ENCODE data around the gene GNA15.
"Not testable (repeated sequence)": the region's sequence is repeated elsewhere in the genome, so short reads cannot be mapped to it uniquely, and the experiment has no call there.

The GNA15 gene, protein sequence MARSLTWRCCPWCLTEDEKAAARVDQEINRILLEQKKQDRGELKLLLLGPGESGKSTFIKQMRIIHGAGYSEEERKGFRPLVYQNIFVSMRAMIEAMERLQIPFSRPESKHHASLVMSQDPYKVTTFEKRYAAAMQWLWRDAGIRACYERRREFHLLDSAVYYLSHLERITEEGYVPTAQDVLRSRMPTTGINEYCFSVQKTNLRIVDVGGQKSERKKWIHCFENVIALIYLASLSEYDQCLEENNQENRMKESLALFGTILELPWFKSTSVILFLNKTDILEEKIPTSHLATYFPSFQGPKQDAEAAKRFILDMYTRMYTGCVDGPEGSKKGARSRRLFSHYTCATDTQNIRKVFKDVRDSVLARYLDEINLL

DNA sequence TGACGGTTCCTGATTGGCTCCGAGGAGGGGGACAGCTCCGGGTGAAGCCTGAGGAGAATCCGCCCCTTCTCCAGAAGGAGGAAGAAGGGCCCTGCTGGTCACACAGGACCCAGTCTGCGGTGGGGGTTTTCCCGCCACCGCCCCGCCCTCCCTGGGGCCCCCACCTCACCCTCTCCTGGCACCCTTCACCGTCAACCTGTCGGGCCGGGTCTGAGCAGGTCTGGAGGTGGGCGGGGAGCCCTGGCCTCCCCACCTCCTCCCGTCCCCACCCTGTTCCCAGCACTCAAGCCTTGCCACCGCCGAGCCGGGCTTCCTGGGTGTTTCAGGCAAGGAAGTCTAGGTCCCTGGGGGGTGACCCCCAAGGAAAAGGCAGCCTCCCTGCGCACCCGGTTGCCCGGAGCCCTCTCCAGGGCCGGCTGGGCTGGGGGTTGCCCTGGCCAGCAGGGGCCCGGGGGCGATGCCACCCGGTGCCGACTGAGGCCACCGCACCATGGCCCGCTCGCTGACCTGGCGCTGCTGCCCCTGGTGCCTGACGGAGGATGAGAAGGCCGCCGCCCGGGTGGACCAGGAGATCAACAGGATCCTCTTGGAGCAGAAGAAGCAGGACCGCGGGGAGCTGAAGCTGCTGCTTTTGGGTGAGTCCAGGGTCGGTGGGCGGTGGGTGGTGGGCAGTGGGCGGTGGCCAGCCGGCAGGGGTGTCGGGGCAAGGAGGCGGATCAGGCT is at the start of gene GNA15:
TSS of gene GNA15 (plus strand) at position 73 of the 723 bp plus-strand sequence. CDS start at position 491, 418 bp downstream.
- DNase-seq = no peak

DNA sequence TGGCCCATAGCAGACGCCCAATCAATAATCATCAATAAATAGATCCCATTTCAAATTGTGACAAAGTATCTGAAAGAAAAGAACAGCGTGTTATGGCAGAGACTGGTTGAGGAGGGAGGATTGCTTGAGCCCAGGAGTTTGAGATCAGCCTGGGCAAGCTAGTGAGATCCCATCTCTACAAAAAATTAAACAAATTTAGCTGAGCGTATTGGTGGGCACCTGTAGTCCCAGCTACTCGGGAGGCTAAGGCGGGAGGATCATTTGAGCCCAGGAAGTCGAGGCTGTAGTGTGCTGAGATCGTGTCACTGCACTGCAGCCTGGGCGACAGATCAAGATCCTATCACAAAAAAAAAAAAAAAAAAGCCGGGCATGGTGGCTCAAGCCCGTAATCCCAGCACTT is 48.1 kb upstream of the GNA15 start:
- DNase-seq = no peak

DNA sequence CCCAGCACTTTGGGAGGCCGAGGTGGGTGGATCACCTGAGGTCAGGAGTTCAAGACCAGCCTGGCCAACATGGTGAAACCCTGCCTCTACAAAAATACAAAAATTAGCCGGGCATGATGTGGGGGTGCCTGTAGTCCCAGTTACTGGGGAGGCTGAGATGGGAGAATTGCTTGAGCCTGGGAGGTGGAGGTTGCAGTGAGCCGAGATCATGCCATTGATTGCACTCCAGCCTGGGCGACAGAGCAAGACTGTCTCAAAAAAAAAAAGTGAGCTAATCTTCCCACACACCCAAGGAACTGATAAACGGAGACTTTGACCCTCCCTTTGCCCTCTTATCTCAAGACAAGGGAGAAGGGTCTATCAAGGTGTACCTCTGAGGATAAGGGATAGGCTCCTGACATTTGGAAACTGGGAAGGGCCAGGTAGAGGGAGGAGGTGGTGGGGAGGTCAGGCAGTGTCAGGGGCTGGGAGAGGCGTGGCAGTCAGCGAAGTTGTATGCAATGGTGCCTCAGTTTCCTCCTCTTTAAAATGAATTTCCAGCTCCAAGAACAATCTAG is 46.5 kb upstream of the GNA15 start:
- DNase-seq = not testable (repeated sequence)

DNA sequence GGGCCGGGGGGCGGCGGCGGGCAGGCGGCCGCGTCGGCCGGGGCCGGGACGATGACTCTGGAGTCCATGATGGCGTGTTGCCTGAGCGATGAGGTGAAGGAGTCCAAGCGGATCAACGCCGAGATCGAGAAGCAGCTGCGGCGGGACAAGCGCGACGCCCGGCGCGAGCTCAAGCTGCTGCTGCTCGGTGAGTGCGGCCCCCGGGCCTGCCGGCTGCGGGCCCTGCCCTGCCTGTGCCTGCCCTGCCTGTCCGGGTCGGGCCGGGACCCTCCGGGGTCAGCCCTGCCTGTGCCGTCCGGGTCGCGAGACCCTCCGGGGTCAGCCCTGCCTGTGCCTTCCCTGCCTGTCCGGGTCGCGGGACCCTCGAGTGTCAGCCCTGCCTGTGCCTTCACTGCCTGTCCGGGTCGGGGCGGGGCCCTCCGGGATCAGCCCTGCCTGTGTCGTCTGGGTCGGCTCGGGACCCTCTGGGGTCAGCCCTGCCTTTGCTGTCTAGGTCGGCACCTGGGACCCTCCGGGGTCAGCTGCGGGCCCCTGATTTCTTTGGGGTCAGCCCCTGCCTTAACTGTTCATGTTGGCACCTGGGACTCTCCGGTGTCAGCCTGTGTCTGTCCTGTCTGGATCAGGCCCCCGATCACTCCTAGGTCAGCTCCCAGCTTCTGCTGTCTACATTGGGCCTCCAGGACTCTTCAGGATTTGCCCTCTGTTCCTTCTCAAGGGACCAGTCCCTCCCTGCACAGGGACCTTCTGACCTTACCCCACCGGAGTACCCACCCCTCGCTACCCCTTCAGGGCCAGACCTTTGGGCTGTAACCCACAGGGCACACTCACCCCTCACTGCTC is 41.0 kb upstream of the GNA15 start:
- DNase-seq = no peak

DNA sequence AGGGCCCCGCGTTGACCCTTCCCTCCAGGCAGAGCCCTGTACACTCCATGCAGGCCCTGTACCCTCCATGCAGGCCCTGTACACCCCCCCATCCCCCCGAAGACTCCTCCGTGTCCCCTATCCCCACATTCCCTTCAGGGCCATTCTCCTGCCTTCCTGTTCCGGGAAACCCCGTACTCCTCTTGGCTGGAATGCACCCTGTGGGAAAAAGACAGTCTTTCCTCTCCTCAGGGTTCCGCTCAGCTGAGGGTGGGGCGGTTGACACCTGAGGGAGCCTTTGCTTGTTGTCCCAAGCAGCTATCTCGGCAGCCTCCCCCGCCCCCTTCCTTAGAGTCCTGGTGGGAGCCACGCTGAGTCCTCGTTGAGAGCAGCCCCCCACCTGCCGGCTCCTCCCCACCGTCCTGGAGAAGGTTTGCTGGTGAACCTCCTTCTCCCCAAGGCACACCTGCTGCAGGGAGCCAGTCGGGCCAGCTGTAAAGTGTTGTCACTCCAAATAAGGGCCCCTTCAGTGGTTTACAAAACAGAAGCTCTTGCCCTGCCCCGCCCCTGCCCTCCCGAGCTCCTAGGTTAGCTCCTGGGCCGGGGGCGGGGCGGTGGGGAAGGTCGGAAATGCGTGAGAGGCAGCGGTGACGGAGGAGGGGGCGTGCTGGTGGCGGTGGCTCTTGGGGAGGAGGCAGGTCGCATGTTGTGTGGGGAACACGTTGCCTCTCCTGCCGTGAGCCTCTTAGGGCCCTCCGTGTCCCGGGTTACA is 40.2 kb upstream of the GNA15 start:
- DNase-seq = no peak

DNA sequence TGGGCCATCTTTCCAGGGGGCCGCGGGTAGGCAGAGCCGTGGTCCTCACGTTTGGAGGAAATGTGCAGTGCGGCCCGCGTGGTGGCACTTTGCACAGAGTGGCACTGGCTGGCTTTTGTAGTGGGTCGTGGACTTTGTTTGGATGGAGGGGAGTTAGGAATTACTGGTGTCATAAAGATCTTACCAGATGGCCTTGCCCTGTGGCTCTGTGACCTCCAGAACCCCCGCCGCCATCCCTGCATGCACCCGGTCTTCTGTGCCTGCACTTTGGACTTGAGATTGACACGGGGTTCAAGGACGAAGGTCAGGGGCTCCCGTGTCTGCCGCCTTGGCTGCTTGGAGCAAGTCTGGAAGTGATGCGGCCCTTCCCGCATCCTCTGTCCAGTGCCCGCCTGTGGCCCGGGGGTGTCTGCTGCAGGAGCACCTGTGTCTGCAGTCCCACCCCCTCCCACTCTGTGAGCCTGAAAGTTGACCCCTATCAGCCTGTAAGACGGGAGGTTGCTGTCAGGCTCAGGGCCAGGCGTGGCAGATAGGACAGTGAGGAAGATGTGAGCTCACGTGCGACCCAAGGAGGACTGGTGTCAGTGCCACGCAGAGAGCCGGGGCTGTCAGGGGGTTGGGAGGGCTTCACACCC is 39.4 kb upstream of the GNA15 start:
- no peak for DNase-seq

DNA sequence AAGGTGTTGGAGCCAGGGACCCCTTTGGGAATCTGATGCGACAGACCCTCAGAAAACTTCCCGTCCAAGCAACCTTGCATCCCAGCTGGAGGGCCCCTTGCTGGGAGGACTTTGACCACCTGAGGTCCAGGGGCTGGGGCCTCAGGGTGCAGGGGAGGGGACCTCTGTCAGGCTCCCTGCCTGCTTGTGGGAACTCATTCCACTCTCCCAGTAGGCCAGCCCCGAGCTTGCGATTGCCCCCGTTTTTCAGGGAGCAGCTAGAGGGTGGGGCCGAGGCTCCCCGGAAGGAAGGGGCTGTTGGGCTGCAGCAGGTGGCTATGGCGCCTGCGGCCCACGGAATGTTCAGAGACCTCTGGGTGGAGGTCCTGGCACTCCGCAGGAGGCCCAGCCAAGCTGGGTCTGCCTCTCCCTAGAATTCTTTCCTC is 38.9 kb upstream of the GNA15 start:
- no peak for DNase-seq

DNA sequence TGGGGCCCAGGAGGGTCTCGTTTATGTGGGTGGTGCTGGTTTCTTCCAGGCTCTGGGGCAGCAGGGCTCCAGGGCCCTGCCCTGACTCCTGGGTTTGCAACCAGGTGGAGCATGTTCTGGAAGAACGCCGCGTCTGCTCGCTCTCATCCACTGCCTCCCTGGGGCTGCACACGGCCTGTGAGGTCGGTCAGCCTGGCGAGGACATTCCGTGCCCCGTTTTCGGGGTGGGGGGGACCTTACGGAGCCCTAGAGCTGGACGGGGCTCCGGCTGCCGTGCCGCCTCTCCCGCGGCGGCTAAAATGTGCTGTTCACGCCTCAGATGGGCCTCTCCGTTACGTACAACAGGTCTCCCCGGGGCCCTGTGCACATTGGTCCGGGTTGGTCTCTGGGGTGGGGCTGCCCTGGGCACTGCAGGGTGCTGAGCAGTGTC is 38.4 kb upstream of the GNA15 start:
- no peak for DNase-seq

DNA sequence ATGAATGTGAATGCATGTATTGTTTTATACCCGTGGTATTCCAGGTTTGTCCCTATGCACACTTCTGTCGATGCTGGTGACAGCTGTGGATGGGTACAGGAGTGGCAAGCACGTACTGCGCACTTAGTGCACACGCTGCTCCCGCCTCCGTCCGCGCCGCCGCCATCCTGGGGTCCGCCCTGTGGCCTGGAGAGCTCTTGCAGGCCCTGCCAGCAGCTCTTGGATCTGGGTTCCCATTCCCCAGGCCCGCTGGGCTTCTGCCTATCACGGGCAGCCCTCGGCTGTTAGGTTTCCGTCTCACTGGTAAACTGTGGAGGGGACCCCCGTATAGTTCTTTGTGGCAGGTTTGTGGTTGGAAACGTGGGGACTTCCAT is 37.7 kb upstream of the GNA15 start:
- DNase-seq = no peak

DNA sequence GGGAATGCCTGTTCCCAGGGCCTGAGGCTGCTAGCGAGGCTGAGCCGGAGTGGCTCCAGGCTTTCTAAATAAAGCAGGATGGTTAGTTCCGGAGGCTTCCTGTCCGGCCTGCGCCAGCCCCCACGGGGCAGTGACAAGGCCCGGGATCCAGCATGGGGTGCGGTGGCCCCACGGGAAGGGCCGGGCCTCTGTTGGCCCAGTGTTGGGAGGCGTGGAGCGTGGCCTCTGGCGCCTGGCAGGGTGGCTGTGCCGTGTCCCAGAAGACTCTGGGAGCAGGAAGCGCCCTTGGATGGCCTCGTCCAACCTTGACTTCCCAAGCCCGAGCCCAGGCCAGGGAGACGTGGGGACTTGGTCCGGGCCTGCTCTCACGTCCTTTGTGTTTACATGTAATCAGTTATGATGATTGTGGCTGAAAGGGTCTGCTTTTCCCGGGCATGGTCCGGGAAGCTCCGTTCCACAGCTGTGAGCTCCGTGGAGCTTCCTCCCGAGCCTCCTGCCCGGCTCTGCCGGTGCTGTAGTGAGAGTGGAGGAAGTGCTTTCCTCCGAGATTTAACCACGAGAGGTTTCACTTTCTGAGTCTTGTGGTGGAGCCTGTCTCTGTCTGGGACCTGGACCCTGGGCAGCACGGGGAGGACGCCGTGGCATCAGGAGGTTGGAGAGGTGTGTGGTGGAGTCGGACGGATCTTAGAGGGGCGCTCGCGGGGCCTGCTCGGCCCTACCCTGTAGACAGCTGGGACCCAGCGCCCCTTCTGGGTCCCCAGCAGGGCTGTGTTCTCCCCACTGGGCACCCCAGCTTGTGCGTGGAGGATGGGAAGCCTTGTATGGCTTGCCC is 37.1 kb upstream of the GNA15 start:
- no peak for DNase-seq

DNA sequence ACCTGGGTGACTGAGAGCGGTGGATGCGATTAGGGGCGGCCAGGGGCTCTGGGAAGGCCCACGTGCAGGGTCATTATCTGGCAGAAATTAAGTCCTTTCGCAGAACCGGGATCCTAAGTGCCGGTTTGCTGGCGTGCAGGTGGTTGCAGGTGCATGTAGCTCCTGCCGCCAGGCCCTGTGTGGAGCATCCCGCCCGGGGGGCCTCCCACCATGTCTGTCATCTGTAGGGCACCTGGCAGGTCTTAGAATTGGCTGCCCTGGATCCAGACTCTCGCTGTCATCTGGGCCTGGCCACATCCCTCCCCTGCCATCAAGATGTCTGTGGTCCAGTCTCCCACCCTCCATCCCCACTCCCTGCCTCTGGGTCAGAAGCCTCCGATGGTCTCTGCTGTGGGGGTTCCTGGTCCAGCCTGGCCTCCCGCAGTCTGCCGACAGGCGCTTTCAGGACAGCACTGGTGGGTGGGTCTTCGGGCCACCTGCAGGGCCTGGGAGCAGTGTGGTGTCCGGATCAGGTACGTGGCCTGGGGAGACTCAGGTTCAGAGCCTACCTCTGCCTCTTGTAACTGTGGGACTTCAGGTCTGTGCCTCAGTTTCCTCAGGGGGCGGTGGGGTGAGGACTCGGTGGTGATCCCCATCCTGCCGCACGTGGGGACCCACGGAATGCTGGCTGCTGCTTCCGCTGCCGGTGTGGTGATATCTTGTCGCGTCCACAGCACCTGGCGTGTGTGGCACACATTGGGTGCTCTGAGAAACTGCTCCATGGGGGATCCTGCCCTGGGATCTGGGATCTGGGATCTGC is 36.3 kb upstream of the GNA15 start:
- DNase-seq = no peak

DNA sequence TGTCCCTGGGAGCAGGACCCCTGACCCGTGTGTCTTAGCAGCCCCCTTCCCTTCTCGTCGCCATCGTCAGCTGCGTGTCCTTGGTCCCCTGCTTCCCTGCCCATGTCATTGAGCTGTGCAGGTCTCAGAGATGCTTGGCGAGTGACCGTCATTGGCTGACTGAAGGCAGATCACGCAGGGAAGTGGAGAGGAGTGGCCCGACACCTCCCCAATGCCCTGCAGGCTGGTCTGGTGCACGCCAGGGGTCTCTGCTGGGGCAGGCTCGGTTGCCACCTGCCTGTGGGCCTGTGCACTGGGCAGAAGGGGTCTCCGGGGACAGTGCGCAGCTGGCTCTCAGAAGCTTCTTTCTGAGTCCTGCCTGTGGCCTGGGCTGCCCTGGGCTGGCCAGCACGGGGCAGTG is 35.5 kb upstream of the GNA15 start:
- DNase-seq = no peak

DNA sequence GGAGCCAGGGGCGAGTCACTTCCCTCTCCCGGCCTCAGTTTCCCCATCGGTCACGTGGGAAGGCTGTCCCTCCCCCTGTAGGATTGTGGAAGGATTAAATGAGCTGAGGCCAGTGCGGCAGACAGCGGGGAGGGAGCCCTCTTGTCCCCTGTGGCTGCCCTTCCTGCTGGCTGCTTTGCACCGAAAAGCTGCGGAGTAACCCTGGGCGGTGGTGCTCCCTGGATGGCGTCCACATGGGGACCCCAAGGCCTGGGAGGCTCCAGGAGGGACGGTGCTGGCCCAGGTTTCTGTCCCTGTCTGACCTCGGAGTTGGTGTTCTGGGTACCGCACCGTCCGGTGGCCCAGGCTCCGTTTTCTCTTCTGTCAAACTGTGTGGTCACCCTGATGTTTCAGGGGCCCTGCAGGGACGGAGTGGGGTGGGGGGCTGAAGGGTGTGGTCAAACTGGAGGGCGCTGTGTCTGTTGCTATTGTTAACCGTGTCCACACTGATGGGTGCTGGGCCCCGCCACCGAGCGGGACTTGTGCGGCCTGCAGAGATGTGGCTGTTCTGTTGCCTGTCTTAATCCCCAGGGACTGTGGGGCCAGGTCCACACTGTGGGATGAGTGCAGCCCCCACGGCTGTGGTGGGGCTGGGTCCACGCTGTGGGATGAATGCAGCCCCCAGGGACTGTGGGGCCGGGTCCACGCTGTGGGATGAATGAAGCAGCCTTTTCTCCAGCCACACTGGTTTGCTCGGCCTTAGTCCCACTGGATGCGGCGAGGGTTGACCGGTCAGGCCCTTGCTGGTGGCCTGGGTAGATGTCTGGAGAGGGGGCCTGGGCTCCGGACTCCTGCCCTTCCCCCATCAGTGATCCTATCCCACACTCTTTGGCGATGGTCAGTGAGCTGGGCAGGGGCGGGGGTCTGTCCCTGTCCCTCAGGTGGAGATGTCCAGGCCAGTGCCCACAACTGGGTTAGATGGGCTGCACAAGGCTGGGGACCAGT is 34.8 kb upstream of the GNA15 start:
- no peak for DNase-seq

DNA sequence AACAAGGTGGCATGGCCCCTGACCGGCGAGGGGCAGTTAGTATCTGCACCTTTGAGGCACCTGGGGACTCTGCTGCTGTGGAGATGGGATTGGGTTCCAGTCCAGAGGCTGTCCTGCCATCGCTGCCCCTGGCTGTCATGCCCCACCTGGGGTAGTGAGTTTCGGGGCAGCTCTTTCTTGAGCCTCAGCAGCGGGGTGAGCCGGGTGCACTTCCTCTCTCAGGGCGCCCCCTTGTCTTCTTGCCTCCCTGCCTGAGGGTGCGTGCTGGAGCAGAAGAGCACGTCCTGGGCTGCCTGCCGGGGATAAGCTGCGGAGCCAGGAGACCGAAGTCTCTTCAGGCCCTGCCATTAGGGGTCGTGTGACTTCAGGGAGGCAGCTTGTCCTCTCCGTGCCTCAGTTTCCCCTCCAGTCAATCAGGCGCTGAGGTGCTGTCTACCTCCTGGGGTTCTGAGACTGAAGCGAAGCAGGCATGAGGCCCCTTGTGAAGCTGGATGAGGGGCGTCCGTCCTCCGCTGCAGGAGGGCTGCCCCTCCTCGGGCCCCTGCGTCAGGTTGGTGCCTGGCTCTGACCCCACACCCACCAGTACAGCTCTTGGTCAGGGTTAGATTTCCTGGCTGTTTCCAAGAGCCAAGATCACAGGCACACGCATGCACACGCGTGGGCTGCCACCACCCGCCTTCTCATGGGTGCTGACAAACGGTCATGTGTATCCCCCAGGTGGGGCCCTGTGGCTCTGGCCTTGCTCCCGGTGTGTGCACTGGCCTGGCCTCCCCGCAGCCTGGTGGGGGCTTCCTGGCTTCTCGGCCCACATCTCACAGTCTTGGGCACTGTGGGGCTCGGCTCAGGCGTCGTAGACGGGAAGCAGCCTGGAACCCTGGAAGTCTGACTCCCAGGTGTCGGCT is 33.3 kb upstream of the GNA15 start:
- DNase-seq = no peak

DNA sequence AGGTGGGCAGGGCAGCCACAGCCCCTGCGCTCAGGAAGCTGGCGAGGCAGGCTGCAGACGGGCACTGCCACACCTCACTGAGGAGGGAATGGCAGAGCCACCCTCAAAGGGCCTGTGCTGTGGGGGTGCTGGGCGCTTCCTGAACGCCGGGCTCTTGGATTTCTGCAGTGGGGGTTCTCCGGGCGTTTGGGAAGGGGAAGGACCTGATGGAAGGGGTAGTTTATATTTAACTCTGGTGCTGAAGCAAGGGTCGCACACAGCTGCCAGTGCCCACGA is 31.2 kb upstream of the GNA15 start:
- DNase-seq = no peak

DNA sequence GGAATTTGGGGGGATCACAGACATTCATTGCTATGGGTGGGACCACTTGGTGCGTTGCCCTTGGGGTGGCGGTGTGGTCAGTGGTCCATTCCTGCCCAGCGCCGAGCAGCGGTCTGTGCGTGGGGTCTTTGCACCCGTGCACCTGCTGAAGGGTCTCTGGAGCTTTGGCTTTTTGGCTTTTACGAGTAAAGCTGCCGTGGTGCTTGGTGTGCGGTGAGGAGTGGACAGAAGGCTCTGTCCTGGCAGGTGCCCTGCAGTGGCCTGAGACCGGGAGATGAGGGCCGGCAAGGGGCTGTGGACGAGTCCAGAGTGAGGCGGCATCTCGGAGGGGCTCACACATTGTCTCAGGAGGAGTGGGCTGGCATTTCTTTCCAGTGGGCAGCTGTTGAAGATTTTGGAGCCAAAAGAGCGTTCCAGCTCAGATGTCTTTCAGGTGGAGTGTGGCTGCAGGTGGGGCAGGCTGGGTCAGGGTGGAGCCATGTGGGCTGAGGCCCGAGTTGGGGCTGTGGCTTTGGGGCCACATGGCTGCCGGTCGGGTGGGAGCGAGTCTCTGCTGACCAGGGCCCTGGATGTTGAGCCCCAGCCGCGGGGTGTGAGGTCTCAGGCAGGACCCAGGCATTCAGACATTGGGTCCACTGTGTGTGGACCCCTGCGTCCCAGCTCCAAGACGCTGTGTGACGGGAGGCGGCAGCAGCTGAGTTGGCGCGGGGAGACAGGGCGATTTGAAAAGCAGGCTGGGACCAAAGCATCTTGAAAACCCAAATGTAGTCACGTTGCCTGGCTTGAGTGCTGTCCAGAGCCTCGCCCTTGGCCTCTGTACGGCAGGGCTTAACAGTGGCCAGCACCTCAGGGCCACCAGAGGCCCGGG is 30.0 kb upstream of the GNA15 start:
- DNase-seq = no peak
